ENCODE measurements around the gene COG5. TPM values are rescaled to one million over a fixed set of nuclear protein-coding genes. Genes with fewer than 3 reads are reported as not detected.

The COG5 gene
- total RNA-seq, 4 donors from 2014 or later = 39.7 to 143 (median 98.3) TPM

DNA sequence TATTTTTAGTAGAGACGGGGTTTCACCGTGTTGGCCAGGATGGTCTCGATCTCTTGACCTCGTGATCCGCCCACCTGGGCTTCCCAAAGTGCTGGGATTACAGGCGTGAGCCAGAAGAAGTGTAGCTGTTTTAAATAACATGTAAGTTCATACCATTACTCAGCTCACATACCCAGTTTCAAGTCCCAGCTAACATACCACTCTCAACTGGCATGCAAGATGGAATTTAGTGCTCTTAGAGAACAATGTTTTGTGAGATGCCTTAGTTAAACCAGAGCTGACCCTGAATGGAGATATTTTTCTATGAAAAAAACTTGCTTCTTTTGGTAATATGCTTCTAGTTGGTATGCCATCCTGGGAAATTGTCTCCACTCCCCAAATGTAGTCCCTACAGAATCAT lies 357.6 kb downstream of the COG5 start:
- intact Hi-C loops (cut with DNase I; ENCODE audit: low total_unique reads) = no loop called here
- H3K36me3 ChIP-seq = no peaks in the 10 kb centered on the region
- peak overlapping the region; percentile 67 to 89 for H3K27ac ChIP-seq

DNA sequence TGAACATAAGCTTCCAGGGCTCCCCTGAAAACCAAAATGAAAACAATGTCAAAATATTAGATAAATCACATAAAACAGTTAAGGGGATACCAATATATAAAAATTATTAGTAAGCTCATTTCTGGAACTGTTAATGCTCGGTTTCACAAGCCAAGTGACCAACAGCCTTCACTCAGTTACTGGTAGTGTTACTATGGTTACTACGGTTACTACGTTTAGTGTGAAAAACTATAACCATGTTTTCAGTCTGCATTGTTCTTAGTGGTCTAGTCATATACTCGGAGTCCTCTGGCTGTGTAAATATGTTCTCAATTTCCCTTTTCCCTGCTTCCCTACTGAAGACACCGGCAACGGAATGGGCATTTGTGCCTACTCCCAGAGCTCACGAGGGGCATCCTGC lies 360.1 kb downstream of the COG5 start:
- no peaks in the 10 kb centered on the region for H3K9me3 ChIP-seq
- TF ChIP-seq, protein P1, sequence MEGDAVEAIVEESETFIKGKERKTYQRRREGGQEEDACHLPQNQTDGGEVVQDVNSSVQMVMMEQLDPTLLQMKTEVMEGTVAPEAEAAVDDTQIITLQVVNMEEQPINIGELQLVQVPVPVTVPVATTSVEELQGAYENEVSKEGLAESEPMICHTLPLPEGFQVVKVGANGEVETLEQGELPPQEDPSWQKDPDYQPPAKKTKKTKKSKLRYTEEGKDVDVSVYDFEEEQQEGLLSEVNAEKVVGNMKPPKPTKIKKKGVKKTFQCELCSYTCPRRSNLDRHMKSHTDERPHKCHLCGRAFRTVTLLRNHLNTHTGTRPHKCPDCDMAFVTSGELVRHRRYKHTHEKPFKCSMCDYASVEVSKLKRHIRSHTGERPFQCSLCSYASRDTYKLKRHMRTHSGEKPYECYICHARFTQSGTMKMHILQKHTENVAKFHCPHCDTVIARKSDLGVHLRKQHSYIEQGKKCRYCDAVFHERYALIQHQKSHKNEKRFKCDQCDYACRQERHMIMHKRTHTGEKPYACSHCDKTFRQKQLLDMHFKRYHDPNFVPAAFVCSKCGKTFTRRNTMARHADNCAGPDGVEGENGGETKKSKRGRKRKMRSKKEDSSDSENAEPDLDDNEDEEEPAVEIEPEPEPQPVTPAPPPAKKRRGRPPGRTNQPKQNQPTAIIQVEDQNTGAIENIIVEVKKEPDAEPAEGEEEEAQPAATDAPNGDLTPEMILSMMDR (IDR thresholded peaks at IDR 0.05) = no peak
- no peak for TF ChIP-seq POLR2A (IDR thresholded peaks at IDR 0.05)
- intact Hi-C loops (cut with DNase I; ENCODE audit: low total_unique reads) = no loop called here
- DNase-seq = no peak
- H3K27ac ChIP-seq = no peak overlapping the region
- no peaks in the 10 kb centered on the region for H3K27me3 ChIP-seq
- H3K4me1 ChIP-seq = peaks cover 0 to 14% of the 10 kb centered on the region in 2 donors
- H3K4me3 ChIP-seq = no peak overlapping the region
- no peaks in the 10 kb centered on the region for H3K36me3 ChIP-seq

More for the DNA sequence above, 357.6 kb downstream of the COG5 start:
- H3K4me1 ChIP-seq = peaks cover 0 to 14% of the 10 kb centered on the region in 2 donors
- TF ChIP-seq POLR2A (IDR thresholded peaks at IDR 0.05) = no peak
- TF ChIP-seq, protein P1 (IDR thresholded peaks at IDR 0.05) = no peak
- H3K27me3 ChIP-seq = no peaks in the 10 kb centered on the region
- DNase-seq = no peak
- no peaks in the 10 kb centered on the region for H3K9me3 ChIP-seq
- H3K4me3 ChIP-seq = no peak overlapping the region

DNA sequence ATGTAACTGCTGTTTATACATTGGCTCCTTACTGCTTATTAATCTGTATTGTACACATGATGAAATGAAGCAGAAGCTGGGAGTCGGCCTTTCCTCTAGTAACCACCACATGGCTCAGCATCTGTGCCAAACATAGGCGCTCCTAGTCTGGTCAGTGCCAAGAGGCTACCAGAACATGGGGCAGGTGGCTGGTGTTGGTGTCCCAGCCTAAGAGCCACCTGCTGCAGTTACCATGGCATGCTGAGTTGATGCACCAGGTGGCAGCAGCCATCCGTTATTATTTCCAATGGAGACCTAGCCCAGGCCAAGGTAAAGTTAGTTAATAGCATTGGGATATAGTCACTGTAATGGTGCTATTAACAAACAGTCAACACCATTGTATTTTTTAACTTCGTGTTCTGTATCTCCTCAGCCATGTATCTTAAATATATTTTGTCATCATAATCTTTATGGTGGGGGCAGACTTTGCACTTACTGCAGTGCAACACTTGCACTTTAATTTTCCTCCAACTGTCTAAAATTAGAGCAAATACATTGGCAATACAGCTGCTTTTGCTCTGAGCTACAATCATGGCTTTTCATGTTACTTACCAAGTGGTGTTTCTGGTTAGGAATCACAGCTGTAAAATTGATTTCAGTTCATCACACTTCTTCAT lies 361.8 kb downstream of the COG5 start:
- DNase-seq = peak; percentile 34 to 38
- intact Hi-C loops (cut with DNase I; ENCODE audit: low total_unique reads) = no loop called here
- peak overlapping the region in 1 of 2 donors; percentile 11 for H3K27ac ChIP-seq
- H3K27me3 ChIP-seq = no peaks in the 10 kb centered on the region
- no peak overlapping the region for H3K4me3 ChIP-seq
- peaks cover 0 to 2% of the 10 kb centered on the region in 2 donors for H3K4me1 ChIP-seq
- no peaks in the 10 kb centered on the region for H3K9me3 ChIP-seq
- no peaks in the 10 kb centered on the region for H3K36me3 ChIP-seq
- TF ChIP-seq POLR2A (IDR thresholded peaks at IDR 0.05) = no peak
- TF ChIP-seq, protein P1 (IDR thresholded peaks at IDR 0.05) = peak; percentile 28 to 59 (median 42)

DNA sequence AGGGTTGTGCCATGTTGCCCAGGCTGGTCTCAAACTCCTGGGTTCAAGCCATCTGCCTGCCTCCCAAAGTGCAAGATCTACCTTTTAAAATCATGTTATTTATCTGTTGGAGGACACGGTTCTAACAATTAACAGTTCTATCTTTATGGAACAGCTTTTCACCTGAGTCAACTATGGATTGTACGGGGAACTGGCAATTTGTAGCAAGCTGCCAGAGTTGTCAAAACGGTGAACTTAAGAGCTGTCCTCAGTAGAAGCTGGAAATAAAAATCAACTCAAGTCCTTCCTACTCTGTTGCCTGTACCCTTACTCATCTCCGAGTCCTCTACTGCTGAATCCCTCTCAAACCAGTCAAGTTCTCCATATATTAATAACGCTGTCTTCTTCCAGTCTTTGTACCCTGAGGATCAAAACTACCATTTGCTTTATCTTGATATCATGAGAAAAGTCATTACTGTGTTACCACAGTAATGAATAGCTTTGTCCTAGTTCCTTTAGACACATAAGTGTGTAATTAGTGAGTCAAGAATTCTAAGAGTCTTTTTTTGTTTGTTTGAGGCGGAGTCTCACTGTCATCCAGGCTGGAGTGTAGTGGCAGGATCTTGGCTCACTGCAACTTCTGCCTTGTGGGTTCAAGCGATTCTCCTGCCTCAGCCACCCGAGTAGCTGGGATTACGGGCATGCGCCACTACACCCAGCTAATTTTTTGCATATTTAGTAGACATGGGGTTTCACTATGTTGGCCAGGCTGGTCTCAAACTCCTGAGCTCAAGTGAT lies 366.7 kb downstream of the COG5 start:
- Histone ChIP-seq H3K27me3 (no peaks in the 10 kb centered on the region), H3K27ac (no peak overlapping the region), H3K4me3 (no peak overlapping the region), H3K36me3 (no peaks in the 10 kb centered on the region), H3K9me3 (no peaks in the 10 kb centered on the region), H3K4me1 (no peaks in the 10 kb centered on the region)
- TF ChIP-seq POLR2A (IDR thresholded peaks at IDR 0.05) = no peak
- TF ChIP-seq, protein P1 (IDR thresholded peaks at IDR 0.05) = no peak
- DNase-seq = no peak
- intact Hi-C loops (cut with DNase I; ENCODE audit: low total_unique reads) = no loop called here

DNA sequence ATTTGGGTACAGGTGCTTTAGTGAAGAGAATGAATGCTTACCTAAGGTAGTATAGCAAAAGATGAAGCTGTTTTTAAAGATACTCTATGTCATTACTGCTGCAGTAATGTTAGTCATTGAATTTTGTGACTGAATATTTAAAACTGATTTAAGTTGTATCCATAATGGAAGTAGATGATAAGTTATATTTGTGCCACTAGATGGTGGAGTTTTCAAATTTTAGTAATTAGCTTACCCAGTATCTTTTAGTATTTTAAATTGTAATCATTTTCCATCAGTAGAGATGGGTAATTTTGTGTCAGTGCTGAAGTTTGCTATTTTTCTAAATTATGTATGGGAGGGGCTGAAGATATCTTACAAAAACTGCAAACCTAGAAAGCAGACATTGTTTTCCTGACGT lies 369.7 kb downstream of the COG5 start:
- TF ChIP-seq, protein P1 (IDR thresholded peaks at IDR 0.05) = no peak
- no peak for TF ChIP-seq POLR2A (IDR thresholded peaks at IDR 0.05)
- no peak for DNase-seq
- Histone ChIP-seq H3K4me1 (no peaks in the 10 kb centered on the region), H3K36me3 (no peaks in the 10 kb centered on the region), H3K9me3 (no peaks in the 10 kb centered on the region), H3K4me3 (no peak overlapping the region), H3K27ac (no peak overlapping the region), H3K27me3 (no peaks in the 10 kb centered on the region)
- intact Hi-C loops (cut with DNase I; ENCODE audit: low total_unique reads) = no loop called here
